GM04503 (cell line): ENCODE results near the gene CLCA4.

Source experiments
- DNase-seq: peaks from one replicate; pipeline ENCODE4 v3.0.0-alpha.2; 2012; ENCODE audit warnings: low read depth

The CLCA4 gene

GRCh38 chr1:86618358-86618757, 71.5 kb downstream of the CLCA4 start:
- DNase-seq: no peak

- DNase-seq: no peak
These were observed 72.4 kb downstream of the CLCA4 start for GRCh38 chr1:86619313-86619712.

- DNase-seq: no peak
These were observed 74.4 kb downstream of the CLCA4 start for GRCh38 chr1:86621286-86621685.
